GM21528 (cell line): ENCODE measurements around the gene HLCS.

ENCODE experiments used
- ATAC-seq: cut with Tn5 transposase; IDR thresholded peaks from one replicate; pipeline ENCODE4 v1.9.1; 2021; ENCODE audit warnings: mild to moderate bottlenecking, moderate library complexity; ENCODE audit not compliant: unreplicated experiment, low FRiP score

The HLCS gene

GRCh38 chr21:36791180-36791579 lies 175.3 kb downstream of the HLCS start:
- no peak for ATAC-seq

- no peak for ATAC-seq
Observed at GRCh38 chr21:36790616-36791015, 175.9 kb downstream of the HLCS start.

GRCh38 chr21:36788120-36788638 lies 178.3 kb downstream of the HLCS start:
- ATAC-seq = no peak

- no peak for ATAC-seq
Observed at GRCh38 chr21:36786186-36786585, 180.3 kb downstream of the HLCS start.

- ATAC-seq = no peak
Observed at GRCh38 chr21:36785615-36786014, 180.9 kb downstream of the HLCS start.

- ATAC-seq = no peak
Observed at GRCh38 chr21:36784947-36785346, 181.5 kb downstream of the HLCS start.

GRCh38 chr21:36783612-36784374 lies 182.7 kb downstream of the HLCS start:
- no peak for ATAC-seq

- ATAC-seq = no peak
Observed at GRCh38 chr21:36780861-36781260, 185.6 kb downstream of the HLCS start.

- ATAC-seq = no peak
Observed at GRCh38 chr21:36776981-36777617, 189.4 kb downstream of the HLCS start.

GRCh38 chr21:36773995-36774394 lies 192.5 kb downstream of the HLCS start:
- ATAC-seq = no peak

- no peak for ATAC-seq
Observed at GRCh38 chr21:36773117-36773516, 193.4 kb downstream of the HLCS start.

- ATAC-seq = no peak
Observed at GRCh38 chr21:36769051-36769839, 197.2 kb downstream of the HLCS start.

GRCh38 chr21:36768496-36768895 lies 198.0 kb downstream of the HLCS start:
- no peak for ATAC-seq

- ATAC-seq = no peak
Observed at GRCh38 chr21:36767096-36767495, 199.4 kb downstream of the HLCS start.

GRCh38 chr21:36766511-36766910 lies 200.0 kb downstream of the HLCS start:
- no peak for ATAC-seq

GRCh38 chr21:36765229-36765628 lies 201.2 kb downstream of the HLCS start:
- ATAC-seq = no peak

- no peak for ATAC-seq
Observed at GRCh38 chr21:36763305-36763704, 203.2 kb downstream of the HLCS start.

GRCh38 chr21:36762642-36763041 lies 203.8 kb downstream of the HLCS start:
- ATAC-seq = no peak

- no peak for ATAC-seq
Observed at GRCh38 chr21:36761685-36762084, 204.8 kb downstream of the HLCS start.

GRCh38 chr21:36759348-36760083 lies 207.0 kb downstream of the HLCS start:
- no peak for ATAC-seq
